ENCODE measurements around the gene PA2G4.

PA2G4 gene

DNA sequence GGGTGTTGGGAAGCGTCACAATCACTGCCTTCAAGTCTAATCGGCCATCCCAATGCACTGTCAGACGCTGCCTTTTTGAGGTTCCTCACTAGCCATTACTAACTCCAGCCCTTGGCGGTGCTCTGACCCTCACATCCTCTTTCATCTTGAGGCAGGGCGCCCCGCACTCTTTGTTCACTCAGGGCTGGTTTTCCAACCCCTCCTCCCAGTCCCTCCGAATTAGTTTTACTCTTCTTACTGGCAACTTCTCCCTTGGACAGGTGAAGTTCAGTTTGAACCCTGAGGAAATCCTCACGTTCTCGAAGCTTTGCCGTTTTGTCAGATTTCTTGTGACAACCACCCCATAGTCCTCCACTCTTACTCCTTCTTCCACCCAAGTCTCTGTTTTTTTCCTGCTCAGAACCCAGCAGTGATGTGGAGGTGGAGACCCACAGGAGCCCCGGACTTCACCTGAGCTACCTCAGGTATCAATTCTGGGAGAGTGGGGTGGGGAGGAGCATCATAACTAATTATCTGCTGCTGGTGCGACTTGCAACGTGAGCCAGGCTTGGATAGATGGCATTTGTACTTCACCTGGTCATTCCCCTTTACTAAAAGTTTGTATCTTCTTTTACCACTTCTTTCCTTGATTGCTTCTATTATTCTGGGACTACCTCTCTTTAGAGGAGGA, 14.5 kb downstream of the PA2G4 start:
- no peak for DNase-seq (ENCODE audit: low read depth)
- TF ChIP-seq, protein P1, sequence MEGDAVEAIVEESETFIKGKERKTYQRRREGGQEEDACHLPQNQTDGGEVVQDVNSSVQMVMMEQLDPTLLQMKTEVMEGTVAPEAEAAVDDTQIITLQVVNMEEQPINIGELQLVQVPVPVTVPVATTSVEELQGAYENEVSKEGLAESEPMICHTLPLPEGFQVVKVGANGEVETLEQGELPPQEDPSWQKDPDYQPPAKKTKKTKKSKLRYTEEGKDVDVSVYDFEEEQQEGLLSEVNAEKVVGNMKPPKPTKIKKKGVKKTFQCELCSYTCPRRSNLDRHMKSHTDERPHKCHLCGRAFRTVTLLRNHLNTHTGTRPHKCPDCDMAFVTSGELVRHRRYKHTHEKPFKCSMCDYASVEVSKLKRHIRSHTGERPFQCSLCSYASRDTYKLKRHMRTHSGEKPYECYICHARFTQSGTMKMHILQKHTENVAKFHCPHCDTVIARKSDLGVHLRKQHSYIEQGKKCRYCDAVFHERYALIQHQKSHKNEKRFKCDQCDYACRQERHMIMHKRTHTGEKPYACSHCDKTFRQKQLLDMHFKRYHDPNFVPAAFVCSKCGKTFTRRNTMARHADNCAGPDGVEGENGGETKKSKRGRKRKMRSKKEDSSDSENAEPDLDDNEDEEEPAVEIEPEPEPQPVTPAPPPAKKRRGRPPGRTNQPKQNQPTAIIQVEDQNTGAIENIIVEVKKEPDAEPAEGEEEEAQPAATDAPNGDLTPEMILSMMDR (IDR thresholded peaks at IDR 0.05; ENCODE audit: low read length, missing control alignments), result no peak
- H3K4me3 ChIP-seq (replicated peaks; ENCODE audit: low read depth, low read length), result peak overlapping the region; percentile 92

- peak overlapping the region; percentile 92 for H3K4me3 ChIP-seq (replicated peaks; ENCODE audit: low read depth, low read length)
- DNase-seq (ENCODE audit: low read depth), result peak; percentile 97
- TF ChIP-seq, protein P1 (IDR thresholded peaks at IDR 0.05; ENCODE audit: low read length, missing control alignments), result peak; percentile 82
Observed at GRCh38 chr12:56119361-56119796, 15.0 kb downstream of the PA2G4 start.

DNA sequence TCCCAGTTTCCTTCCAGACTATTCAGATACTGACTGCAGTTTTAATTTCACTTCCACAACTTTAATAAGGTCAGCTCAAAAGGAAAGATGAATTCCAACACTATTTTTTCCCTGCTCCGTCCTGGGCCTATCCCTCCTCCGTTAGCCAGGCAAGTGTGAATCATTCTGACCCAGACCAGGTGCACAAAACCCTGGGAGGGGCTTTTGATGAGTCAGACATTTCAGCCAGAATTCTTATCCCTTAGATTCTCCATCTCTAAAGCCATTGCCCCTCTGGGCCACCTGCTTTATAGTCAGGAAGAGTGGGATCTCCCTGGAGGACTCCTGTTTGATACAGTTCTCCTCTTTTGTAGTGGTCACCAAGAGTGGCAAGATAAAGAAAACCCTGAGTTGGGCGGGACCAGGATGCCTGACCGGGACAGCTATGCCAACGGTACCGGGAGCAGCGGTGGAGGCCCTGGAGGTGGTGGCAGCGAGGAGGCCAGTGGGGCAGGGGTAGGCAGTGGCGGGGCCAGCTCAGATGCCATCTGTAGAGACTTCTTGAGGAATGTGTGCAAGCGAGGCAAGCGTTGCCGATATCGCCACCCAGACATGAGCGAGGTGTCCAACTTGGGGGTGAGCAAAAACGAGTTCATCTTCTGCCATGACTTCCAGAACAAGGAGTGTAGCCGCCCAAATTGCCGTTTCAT, 15.9 kb downstream of the PA2G4 start:
- no peak for DNase-seq (ENCODE audit: low read depth)
- TF ChIP-seq, protein P1 (IDR thresholded peaks at IDR 0.05; ENCODE audit: low read length, missing control alignments), result no peak
- H3K4me3 ChIP-seq (replicated peaks; ENCODE audit: low read depth, low read length), result no peak overlapping the region

DNA sequence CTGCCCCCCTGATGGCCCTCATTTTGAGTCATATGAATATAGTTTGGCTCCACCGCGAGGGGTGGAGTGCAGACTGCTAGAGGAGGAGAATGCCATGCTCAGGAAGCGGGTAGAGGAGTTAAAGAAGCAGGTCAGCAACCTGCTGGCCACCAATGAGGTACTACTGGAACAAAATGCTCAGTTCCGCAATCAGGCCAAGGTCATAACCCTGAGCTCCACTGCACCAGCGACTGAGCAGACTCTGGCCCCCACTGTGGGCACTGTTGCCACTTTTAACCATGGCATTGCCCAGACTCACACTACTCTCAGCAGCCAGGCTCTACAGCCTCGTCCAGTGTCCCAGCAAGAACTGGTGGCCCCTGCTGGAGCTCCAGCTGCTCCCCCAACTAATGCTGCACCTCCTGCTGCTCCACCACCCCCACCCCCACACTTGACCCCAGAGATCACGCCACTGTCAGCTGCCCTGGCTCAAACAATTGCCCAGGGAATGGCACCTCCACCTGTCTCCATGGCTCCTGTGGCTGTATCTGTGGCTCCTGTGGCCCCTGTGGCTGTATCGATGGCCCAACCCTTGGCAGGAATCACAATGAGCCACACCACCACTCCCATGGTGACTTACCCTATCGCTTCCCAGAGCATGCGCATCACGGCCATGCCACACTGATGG, 17.0 kb downstream of the PA2G4 start:
- TF ChIP-seq, protein P1 (IDR thresholded peaks at IDR 0.05; ENCODE audit: low read length, missing control alignments), result no peak
- no peak for DNase-seq (ENCODE audit: low read depth)
- no peak overlapping the region for H3K4me3 ChIP-seq (replicated peaks; ENCODE audit: low read depth, low read length)

- TF ChIP-seq, protein P1 (IDR thresholded peaks at IDR 0.05; ENCODE audit: low read length, missing control alignments), result no peak
- no peak for DNase-seq (ENCODE audit: low read depth)
- no peak overlapping the region for H3K4me3 ChIP-seq (replicated peaks; ENCODE audit: low read depth, low read length)
Observed at GRCh38 chr12:56122637-56123036, 18.3 kb downstream of the PA2G4 start.

GRCh38 chr12:56124133-56124532, 19.8 kb downstream of the PA2G4 start:
- no peak overlapping the region for H3K4me3 ChIP-seq (replicated peaks; ENCODE audit: low read depth, low read length)
- TF ChIP-seq, protein P1 (IDR thresholded peaks at IDR 0.05; ENCODE audit: low read length, missing control alignments), result no peak
- no peak for DNase-seq (ENCODE audit: low read depth)
